Mammary epithelial cell (primary cell): ENCODE data around the gene VMO1.

Source experiments
- EZH2 ChIP-seq: IDR thresholded peaks from 2 replicates; pipeline ENCODE4 v1.6.1; 2012; ENCODE audit warnings: low read length, inconsistent platforms, borderline replicate concordance
- TF ChIP-seq, protein P1 (sequence below), 2 donors: IDR thresholded peaks in 1 of 2; conservative IDR thresholded peaks in 1 of 2; 2 replicates each; pipeline ENCODE4 v1.5.1; 2011 to 2012; ENCODE audit warnings: inconsistent platforms in 2 of 2, low read length in 2 of 2, mild to moderate bottlenecking in 2 of 2, control low read depth in 1 of 2, low read depth in 1 of 2; ENCODE audit not compliant: insufficient read depth in 1 of 2; ENCODE audit errors: extremely low read depth in 1 of 2

DNA sequence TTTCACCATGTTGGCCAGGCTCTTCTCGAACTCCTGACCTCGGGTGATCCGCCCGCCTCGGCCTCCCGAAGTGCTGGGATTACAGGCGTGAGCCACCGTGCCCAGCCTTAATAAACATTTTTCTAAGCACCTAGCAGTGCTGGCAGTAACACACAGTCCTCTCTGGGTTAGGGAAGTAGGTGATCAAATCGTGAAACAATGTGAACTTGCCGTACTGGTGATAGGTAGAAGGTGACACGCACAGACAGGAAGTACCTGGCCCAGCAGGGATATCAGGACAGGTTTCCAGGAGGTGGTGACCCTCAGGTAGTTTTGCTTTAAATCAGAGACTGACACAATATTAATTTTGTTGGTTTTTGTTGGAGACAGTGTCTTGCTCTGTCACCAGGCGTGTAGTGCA lies 25.3 kb upstream of the VMO1 start:
- TF ChIP-seq, protein P1, sequence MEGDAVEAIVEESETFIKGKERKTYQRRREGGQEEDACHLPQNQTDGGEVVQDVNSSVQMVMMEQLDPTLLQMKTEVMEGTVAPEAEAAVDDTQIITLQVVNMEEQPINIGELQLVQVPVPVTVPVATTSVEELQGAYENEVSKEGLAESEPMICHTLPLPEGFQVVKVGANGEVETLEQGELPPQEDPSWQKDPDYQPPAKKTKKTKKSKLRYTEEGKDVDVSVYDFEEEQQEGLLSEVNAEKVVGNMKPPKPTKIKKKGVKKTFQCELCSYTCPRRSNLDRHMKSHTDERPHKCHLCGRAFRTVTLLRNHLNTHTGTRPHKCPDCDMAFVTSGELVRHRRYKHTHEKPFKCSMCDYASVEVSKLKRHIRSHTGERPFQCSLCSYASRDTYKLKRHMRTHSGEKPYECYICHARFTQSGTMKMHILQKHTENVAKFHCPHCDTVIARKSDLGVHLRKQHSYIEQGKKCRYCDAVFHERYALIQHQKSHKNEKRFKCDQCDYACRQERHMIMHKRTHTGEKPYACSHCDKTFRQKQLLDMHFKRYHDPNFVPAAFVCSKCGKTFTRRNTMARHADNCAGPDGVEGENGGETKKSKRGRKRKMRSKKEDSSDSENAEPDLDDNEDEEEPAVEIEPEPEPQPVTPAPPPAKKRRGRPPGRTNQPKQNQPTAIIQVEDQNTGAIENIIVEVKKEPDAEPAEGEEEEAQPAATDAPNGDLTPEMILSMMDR (conservative IDR thresholded peaks at IDR 0.05 in 1 of 2, IDR thresholded peaks at IDR 0.05 in 1 of 2; ENCODE audit: extremely low read depth in 1 of 2, insufficient read depth in 1 of 2, low read depth in 1 of 2, low read length in 2 of 2): no peak
- TF ChIP-seq EZH2: no peak
